ENCODE data around the gene STRADB. TPM values are rescaled to one million over a fixed set of nuclear protein-coding genes. Genes with fewer than 3 reads are reported as not detected.
"Not testable (repeated sequence)": the region's sequence is repeated elsewhere in the genome, so short reads cannot be mapped to it uniquely, and the experiment has no call there.

The STRADB gene
- total RNA-seq, 4 donors from 2014 or later, result 25.6 to 41.9 (median 31.4) TPM

DNA sequence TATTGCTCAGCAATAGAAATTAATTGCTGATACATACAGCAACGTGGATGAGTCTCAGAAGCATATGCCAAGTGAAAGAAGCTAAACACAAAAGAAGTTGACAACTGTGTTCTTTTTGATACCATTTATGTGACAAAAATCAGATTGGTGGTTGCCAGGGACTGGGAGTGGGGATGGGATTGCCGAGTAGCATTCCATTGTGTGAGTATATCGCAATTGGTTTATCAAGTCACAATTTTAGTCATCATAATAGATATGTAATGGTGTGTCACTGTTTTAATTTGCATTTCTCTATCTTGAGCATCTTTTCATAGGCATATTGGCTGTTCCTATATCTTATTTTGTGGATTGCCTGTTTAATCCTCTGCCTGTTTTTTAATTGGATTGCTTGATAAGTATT is 20.9 kb downstream of the STRADB start:
- no peak for DNase-seq
- H3K27ac ChIP-seq, result no peak overlapping the region
- WGBS, 2 donors, result 84 to 89% methylated on average over 3 of the region's 3 CpGs
- no peaks in the 10 kb centered on the region for H3K4me1 ChIP-seq
- H3K4me3 ChIP-seq (replicated peaks in 1 of 3), result no peak overlapping the region
- peaks cover 27 to 37% of the 10 kb centered on the region in 2 donors for H3K36me3 ChIP-seq
- H3K9me3 ChIP-seq, result no peaks in the 10 kb centered on the region
- intact Hi-C loops (cut with DNase I), result no loop called here
- TF ChIP-seq POLR2A (IDR thresholded peaks at IDR 0.05), result no peak
- TF ChIP-seq, protein P1, sequence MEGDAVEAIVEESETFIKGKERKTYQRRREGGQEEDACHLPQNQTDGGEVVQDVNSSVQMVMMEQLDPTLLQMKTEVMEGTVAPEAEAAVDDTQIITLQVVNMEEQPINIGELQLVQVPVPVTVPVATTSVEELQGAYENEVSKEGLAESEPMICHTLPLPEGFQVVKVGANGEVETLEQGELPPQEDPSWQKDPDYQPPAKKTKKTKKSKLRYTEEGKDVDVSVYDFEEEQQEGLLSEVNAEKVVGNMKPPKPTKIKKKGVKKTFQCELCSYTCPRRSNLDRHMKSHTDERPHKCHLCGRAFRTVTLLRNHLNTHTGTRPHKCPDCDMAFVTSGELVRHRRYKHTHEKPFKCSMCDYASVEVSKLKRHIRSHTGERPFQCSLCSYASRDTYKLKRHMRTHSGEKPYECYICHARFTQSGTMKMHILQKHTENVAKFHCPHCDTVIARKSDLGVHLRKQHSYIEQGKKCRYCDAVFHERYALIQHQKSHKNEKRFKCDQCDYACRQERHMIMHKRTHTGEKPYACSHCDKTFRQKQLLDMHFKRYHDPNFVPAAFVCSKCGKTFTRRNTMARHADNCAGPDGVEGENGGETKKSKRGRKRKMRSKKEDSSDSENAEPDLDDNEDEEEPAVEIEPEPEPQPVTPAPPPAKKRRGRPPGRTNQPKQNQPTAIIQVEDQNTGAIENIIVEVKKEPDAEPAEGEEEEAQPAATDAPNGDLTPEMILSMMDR (IDR thresholded peaks at IDR 0.05), result no peak
- no peaks in the 10 kb centered on the region for H3K27me3 ChIP-seq

DNA sequence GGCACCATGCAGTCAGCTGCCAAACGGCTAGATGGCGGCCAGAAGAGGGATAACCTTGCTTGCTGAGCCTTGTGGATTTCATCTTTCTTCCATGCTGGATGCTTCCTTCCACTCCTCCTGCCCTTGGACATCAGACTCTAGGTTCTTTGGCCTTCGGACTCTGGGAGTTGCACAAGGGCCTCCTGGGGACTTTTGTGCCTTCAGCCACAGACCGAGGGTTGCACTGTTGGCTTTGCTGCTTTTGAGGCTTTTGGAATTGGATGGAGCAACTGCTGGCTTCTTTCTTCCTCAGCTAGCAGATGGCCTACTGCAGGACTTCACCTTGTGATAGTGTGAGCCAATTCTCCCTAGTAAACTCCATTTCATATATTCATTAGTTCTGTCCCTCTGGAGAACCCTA is 31.0 kb downstream of the STRADB start:
- H3K36me3 ChIP-seq, result peaks cover 10 to 11% of the 10 kb centered on the region in 2 donors
- DNase-seq, result no peak
- no peak overlapping the region for H3K27ac ChIP-seq
- intact Hi-C loops (cut with DNase I), result no loop called here
- H3K27me3 ChIP-seq, result no peaks in the 10 kb centered on the region
- no peak for TF ChIP-seq POLR2A (IDR thresholded peaks at IDR 0.05)
- TF ChIP-seq, protein P1 (IDR thresholded peaks at IDR 0.05), result no peak
- peaks cover 5 to 9% of the 10 kb centered on the region in 2 donors for H3K4me1 ChIP-seq
- H3K4me3 ChIP-seq (replicated peaks in 1 of 3), result no peak overlapping the region
- WGBS, 2 donors, result 98 to 100% methylated on average over 4 of the region's 4 CpGs
- no peaks in the 10 kb centered on the region for H3K9me3 ChIP-seq

DNA sequence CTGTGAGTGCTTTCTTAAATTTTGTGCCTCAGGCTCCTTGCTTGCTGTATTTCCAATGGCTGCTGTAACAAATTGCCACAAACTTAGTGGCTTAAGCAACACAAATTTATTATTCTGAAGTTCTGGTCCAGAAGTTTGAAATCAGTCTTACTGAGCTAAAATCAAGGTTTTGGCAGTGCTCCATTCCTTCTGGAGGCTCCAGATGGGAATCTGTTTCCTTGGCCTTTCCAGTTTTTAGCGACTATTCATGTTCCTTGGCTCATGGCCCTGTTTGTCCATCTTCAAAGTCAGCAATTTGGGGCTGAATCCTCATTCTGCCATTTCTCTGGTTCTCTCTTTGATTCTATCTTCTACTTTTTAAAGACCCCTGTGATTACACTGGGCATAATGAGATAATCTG is 31.8 kb downstream of the STRADB start:
- no peak for TF ChIP-seq POLR2A (IDR thresholded peaks at IDR 0.05)
- TF ChIP-seq, protein P1 (IDR thresholded peaks at IDR 0.05), result no peak
- 0 to 45% methylated on average over 1 of the region's 1 CpG for WGBS, 2 donors
- no peak overlapping the region for H3K27ac ChIP-seq
- no peak overlapping the region for H3K4me3 ChIP-seq (replicated peaks in 1 of 3)
- DNase-seq, result no peak
- no peaks in the 10 kb centered on the region for H3K27me3 ChIP-seq
- intact Hi-C loops (cut with DNase I), result no loop called here
- H3K36me3 ChIP-seq, result peaks cover 6 to 8% of the 10 kb centered on the region in 2 donors
- H3K9me3 ChIP-seq, result no peaks in the 10 kb centered on the region
- H3K4me1 ChIP-seq, result peaks cover 5 to 9% of the 10 kb centered on the region in 2 donors

DNA sequence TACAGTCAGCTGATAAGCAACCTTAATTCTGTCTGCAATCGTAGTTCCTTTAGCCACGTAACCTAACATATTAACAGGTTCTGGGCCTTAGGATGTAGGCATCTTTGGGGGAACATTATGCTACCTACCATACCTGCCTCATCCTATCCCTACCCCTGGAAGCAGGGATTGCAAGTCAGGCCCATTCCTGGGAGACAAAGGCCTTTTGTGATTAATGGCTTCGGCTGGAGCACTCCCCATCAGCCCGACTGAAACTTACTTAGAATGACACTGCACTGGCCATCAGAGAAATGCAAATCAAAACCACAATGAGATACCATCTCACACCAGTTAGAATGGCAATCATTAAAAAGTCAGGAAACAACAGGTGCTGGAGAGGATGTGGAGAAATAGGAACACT is 32.2 kb downstream of the STRADB start:
- H3K9me3 ChIP-seq; DNase-seq; intact Hi-C loops (cut with DNase I); H3K4me3 ChIP-seq (replicated peaks in 1 of 3); H3K27me3 ChIP-seq; H3K36me3 ChIP-seq; H3K27ac ChIP-seq; H3K4me1 ChIP-seq: not testable (repeated sequence)
- WGBS, 2 donors, result 87% methylated on average over 4 of the region's 4 CpGs

DNA sequence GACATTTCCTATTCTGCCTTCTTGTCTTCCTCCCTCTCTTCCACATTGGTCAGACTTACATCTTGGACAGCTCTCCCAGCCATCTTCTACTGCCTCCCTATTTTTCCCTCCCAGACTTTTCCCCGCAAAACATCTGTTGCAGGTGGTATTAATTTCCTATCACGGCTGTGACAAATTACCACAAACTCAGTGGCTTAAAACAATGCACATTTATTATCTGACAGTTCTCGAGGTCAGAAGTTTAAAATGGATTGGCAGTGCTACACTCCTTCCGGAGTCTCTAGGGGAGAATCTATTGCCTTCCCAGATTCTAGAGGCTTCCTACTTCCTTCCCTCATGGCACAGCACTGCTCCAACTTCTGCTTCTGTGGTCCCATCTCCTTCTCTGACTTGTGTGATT is 33.3 kb downstream of the STRADB start:
- TF ChIP-seq, protein P1 (IDR thresholded peaks at IDR 0.05), result no peak
- TF ChIP-seq POLR2A (IDR thresholded peaks at IDR 0.05), result no peak
- Histone ChIP-seq H3K27ac (peak overlapping the region in 2 of 3 donors; percentile 33 to 42), H3K4me1 (peaks cover 5 to 9% of the 10 kb centered on the region in 2 donors), H3K9me3 (no peaks in the 10 kb centered on the region), H3K4me3 (replicated peaks in 1 of 3) (no peak overlapping the region), H3K36me3 (no peaks in the 10 kb centered on the region), H3K27me3 (no peaks in the 10 kb centered on the region)
- WGBS, 2 donors, result 63 to 81% methylated on average over 4 of the region's 4 CpGs
- intact Hi-C loops (cut with DNase I), result no loop called here
- DNase-seq, result no peak

DNA sequence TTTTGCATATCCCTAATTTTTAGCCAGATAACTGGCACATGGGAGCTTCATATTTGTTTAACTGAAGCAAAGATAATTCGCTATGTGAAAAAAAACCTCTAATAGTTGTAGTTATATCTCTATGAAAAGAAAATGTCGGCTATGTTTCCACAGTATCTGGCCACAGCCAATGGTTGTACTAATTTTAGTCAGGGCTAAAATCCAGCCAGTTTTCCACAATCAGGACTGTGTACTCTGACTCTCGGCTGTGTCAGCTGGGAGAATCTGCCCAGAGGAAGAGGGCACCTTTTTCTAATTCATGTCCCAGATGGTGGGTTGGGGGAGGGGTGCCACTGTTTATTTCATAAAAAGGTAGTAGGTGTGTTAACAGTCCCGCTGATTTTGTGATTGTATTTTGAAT is 38.8 kb downstream of the STRADB start:
- 93 to 96% methylated on average over 4 of the region's 4 CpGs for WGBS, 2 donors
- no peak for TF ChIP-seq POLR2A (IDR thresholded peaks at IDR 0.05)
- TF ChIP-seq, protein P1 (IDR thresholded peaks at IDR 0.05), result no peak
- DNase-seq, result no peak
- H3K4me1 ChIP-seq, result peaks cover 0 to 3% of the 10 kb centered on the region in 2 donors
- H3K4me3 ChIP-seq (replicated peaks in 1 of 3), result no peak overlapping the region
- no peaks in the 10 kb centered on the region for H3K36me3 ChIP-seq
- H3K27ac ChIP-seq, result no peak overlapping the region
- no peaks in the 10 kb centered on the region for H3K9me3 ChIP-seq
- intact Hi-C loops (cut with DNase I), result no loop called here
- H3K27me3 ChIP-seq, result no peaks in the 10 kb centered on the region

Measured in thyroid gland (tissue), 4 donors.